Left lung (tissue), 10 donors: ENCODE data around the gene PGLYRP2. TPM values are rescaled to one million over a fixed set of nuclear protein-coding genes. Genes with fewer than 3 reads are reported as not detected.

Source experiments
- ATAC-seq: fragments of 200-7000 bp; cut with Tn5 transposase; one replicate; pipeline ENCODE4 v1.9.1; 2020; ENCODE audit warnings: moderate library complexity
- DNase-seq, 4 donors: peaks; one replicate each; pipeline ENCODE4 v3.0.0-alpha.2; 2013 to 2020
- H3K27ac ChIP-seq, 2 donors: fragments of 200-600 bp; sonication (generic) in 1 of 2; one replicate each; pipeline versions ENCODE4 v1.5.0 to v1.8.0; 2020 to 2021
- H3K27me3 ChIP-seq, 2 donors: fragments of 200-600 bp; sonication (generic) in 1 of 2; one replicate each; pipeline versions ENCODE4 v1.5.0 to v1.8.0; 2020 to 2021
- H3K36me3 ChIP-seq, 2 donors: fragments of 200-600 bp; sonication (generic) in 1 of 2; one replicate each; pipeline versions ENCODE4 v1.5.0 to v1.8.0; 2020 to 2021
- H3K4me1 ChIP-seq, 2 donors: fragments of 200-600 bp; one replicate each; pipeline ENCODE4 v1.8.0; 2021
- H3K4me3 ChIP-seq, 2 donors: fragments of 200-600 bp; sonication (generic) in 1 of 2; one replicate each; pipeline versions ENCODE4 v1.5.0 to v1.8.0; 2020 to 2021; ENCODE audit warnings: mild to moderate bottlenecking in 1 of 2
- H3K9me3 ChIP-seq, 2 donors: fragments of 200-600 bp; sonication (generic) in 1 of 2; one replicate each; pipeline versions ENCODE4 v1.5.0 to v1.8.0; 2020 to 2021
- CTCF ChIP-seq, 2 donors: fragments of 200-600 bp; sonication (generic) in 1 of 2; IDR thresholded peaks; one replicate each; pipeline versions ENCODE4 v1.5.0 to v1.8.0; 2021; ENCODE audit warnings: antibody characterized with exemption in 2 of 2
- intact Hi-C, 2 donors: fragments of 100-400 bp; cut with DNase I; formaldehyde crosslinking; loops; one replicate each; pipeline versions ENCODE4 v1.11.2 to v1.14.2; 2022
- polyA plus RNA-seq, 6 donors: library from polyadenylated mRNA; unstranded; fragments of 120-200 nt; gene quantifications; one replicate each; pipeline ENCODE4 v1.2.1, GENCODE V29; 2013; ENCODE audit not compliant: insufficient read length in 6 of 6
- total RNA-seq, 2 donors: library from RNA; stranded (reverse); fragmentation: NEBNext Ultra II Directional; extraction: Animal tissue kit (Norgen Biotek cat#: 25700); gene quantifications; one replicate each; pipeline ENCODE4 v1.2.1, GENCODE V29; 2021
- donor health status: DM: no; HTN: yes; CAD: no.
- donor health status: DM: no; HTN: no; CAD: no.

Gene PGLYRP2
- total and polyA plus RNA-seq, 8 donors: not detected

GRCh38 chr19:15456871-15457700, 22.2 kb downstream of the PGLYRP2 start:
- H3K27ac ChIP-seq: no peak overlapping the region
- H3K9me3 ChIP-seq: no peaks in the 10 kb centered on the region
- ATAC-seq (peak; percentile 5), DNase-seq (peak in 1 of 4 donors; percentile 67)
- peaks cover 6% of the 10 kb centered on the region in 2 donors for H3K4me1 ChIP-seq
- intact Hi-C loops: no loop called here
- peaks cover 0 to 81% of the 10 kb centered on the region in 2 donors for H3K36me3 ChIP-seq
- no peak overlapping the region for H3K4me3 ChIP-seq
- H3K27me3 ChIP-seq: peaks cover 11 to 41% of the 10 kb centered on the region in 2 donors
- TF ChIP-seq CTCF (IDR thresholded peaks at IDR 0.05): no peak

- intact Hi-C loops: no loop called here
- TF ChIP-seq CTCF (IDR thresholded peaks at IDR 0.05): no peak
Observed at GRCh38 chr19:15456441-15456840, 22.9 kb downstream of the PGLYRP2 start.

GRCh38 chr19:15455996-15456395, 23.3 kb downstream of the PGLYRP2 start:
- DNase-seq (peak in 1 of 4 donors; percentile 26), ATAC-seq (no peak)
- no peak for TF ChIP-seq CTCF (IDR thresholded peaks at IDR 0.05)
- peaks cover 11 to 41% of the 10 kb centered on the region in 2 donors for H3K27me3 ChIP-seq
- peaks cover 0 to 76% of the 10 kb centered on the region in 2 donors for H3K36me3 ChIP-seq
- no peak overlapping the region for H3K27ac ChIP-seq
- H3K9me3 ChIP-seq: no peaks in the 10 kb centered on the region
- peaks cover 5 to 6% of the 10 kb centered on the region in 2 donors for H3K4me1 ChIP-seq
- intact Hi-C loops: no loop called here
- H3K4me3 ChIP-seq: no peak overlapping the region

More at GRCh38 chr19:15456441-15456840, 22.9 kb downstream of the PGLYRP2 start:
- DNase-seq (peak in 1 of 4 donors; percentile 50), ATAC-seq (no peak)
- Histone ChIP-seq H3K4me1 (peaks cover 5 to 6% of the 10 kb centered on the region in 2 donors), H3K9me3 (no peaks in the 10 kb centered on the region), H3K4me3 (no peak overlapping the region), H3K27me3 (peaks cover 11 to 41% of the 10 kb centered on the region in 2 donors), H3K36me3 (peaks cover 0 to 80% of the 10 kb centered on the region in 2 donors), H3K27ac (no peak overlapping the region)

- H3K27ac ChIP-seq: no peak overlapping the region
- ATAC-seq (no peak), DNase-seq (peak in 1 of 4 donors; percentile 68)
- H3K4me3 ChIP-seq: no peak overlapping the region
- H3K36me3 ChIP-seq: peaks cover 0 to 62% of the 10 kb centered on the region in 2 donors
- H3K27me3 ChIP-seq: peaks cover 11 to 41% of the 10 kb centered on the region in 2 donors
- no peaks in the 10 kb centered on the region for H3K9me3 ChIP-seq
- TF ChIP-seq CTCF (IDR thresholded peaks at IDR 0.05): no peak
- intact Hi-C loops: no loop called here
- peaks cover 6 to 7% of the 10 kb centered on the region in 2 donors for H3K4me1 ChIP-seq
Observed at GRCh38 chr19:15453906-15454860, 25.1 kb downstream of the PGLYRP2 start.
